ENCODE measurements around the gene IQCH.

Gene IQCH

DNA sequence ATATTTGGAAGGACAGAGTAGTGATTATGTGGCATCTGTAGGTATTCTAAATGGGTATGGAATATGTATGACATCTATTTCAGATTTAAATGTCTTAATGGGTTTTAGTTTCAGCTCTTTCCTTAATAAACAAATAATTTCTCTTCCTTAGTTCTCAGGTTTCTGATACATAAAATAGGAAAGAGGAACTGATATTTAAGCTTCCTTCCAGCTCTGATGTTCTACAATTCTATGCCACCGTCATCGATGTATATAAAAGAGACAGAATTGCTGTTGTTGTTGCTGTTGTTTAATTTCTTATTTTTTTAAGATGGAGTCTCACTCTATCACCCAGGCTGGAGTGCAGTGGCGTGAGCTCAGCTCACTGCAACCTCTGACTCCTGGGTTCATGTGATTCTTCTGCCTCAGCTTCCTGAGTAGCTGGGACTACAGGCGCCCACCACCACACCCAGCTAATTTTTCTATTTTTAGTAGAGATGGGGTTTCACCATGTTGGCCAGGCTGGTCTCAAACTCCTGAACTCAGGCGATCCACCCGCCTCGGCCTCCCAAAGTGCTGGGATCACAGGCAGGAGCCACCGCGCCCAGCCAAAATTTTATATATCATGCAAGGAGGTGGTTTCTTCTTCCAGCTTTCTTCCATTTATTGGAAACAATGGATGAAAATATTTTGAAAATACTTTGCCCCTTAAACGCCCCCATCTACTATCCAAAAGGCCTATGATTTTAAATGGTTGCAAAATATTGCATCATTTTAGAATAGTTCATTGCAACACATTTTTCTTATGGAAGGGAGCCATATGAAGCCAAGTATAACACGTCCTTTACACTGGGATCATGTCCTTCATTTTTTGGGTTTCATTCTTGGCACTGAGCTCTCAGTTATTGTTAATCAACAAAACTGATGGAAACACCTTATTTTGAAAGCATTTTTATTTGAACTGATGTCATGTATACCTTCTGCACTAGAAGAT lies 252.5 kb downstream of the IQCH start:
- H3K9me3 ChIP-seq = no peaks in the 10 kb centered on the region

DNA sequence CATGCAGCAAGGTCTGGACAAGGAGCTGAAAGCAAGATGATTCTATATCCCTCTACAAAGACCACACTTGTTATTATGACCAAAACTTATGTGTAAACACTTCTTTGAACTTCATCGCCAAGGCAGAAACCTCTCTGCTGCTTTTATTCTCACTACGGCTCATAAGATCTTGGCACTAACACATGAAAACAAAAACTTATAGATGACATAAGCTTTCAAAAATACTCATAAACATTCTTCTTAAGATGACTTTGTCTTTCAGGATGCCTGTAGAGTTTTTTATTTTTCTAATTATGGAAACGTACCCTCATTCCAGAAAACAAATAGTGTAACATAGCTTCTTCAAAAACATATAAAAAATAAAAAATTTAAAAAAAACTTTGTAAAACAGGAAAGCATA lies 253.8 kb downstream of the IQCH start:
- Histone ChIP-seq H3K9me3 (no peaks in the 10 kb centered on the region), H3K4me1 (ENCODE audit: control insufficient read depth in 1 of 2, insufficient read depth in 1 of 2, low read depth in 1 of 2, low read length in 1 of 2) (no peaks in the 10 kb centered on the region), H3K4me3 (ENCODE audit: low read depth in 1 of 2, low read length in 1 of 2) (no peak overlapping the region), H3K36me3 (no peaks in the 10 kb centered on the region), H3K27ac (no peak overlapping the region), H3K27me3 (no peaks in the 10 kb centered on the region)
- TF ChIP-seq, protein P1, sequence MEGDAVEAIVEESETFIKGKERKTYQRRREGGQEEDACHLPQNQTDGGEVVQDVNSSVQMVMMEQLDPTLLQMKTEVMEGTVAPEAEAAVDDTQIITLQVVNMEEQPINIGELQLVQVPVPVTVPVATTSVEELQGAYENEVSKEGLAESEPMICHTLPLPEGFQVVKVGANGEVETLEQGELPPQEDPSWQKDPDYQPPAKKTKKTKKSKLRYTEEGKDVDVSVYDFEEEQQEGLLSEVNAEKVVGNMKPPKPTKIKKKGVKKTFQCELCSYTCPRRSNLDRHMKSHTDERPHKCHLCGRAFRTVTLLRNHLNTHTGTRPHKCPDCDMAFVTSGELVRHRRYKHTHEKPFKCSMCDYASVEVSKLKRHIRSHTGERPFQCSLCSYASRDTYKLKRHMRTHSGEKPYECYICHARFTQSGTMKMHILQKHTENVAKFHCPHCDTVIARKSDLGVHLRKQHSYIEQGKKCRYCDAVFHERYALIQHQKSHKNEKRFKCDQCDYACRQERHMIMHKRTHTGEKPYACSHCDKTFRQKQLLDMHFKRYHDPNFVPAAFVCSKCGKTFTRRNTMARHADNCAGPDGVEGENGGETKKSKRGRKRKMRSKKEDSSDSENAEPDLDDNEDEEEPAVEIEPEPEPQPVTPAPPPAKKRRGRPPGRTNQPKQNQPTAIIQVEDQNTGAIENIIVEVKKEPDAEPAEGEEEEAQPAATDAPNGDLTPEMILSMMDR (IDR thresholded peaks at IDR 0.05) = no peak

More for the DNA sequence above, 252.5 kb downstream of the IQCH start:
- TF ChIP-seq, protein P1 (IDR thresholded peaks at IDR 0.05) = no peak
- no peak overlapping the region for H3K27ac ChIP-seq
- no peaks in the 10 kb centered on the region for H3K27me3 ChIP-seq
- H3K4me3 ChIP-seq (ENCODE audit: low read depth in 1 of 2, low read length in 1 of 2) = no peak overlapping the region
- H3K36me3 ChIP-seq = no peaks in the 10 kb centered on the region
- no peaks in the 10 kb centered on the region for H3K4me1 ChIP-seq (ENCODE audit: control insufficient read depth in 1 of 2, insufficient read depth in 1 of 2, low read depth in 1 of 2, low read length in 1 of 2)

DNA sequence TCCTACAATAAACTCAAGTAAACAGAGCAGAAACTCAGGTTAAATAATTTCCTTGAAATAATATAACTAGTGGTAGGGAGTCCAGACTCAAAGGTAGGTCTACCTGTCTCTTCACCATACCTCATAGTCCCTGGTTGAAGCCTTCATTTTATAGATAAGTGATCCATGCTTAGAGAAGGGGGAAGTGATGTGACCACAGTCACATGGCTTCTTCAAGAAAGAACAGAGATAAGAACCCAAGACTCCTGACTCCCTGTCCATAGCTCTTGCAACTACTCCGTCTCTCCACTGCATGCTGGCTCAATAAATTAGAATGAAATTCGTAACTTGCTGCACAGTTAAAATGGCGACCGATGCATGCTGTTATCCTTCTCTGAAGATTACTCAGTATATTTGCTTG lies 255.3 kb downstream of the IQCH start:
- H3K27ac ChIP-seq = no peak overlapping the region
- TF ChIP-seq, protein P1 (IDR thresholded peaks at IDR 0.05) = no peak
- no peaks in the 10 kb centered on the region for H3K9me3 ChIP-seq
- H3K36me3 ChIP-seq = no peaks in the 10 kb centered on the region
- no peaks in the 10 kb centered on the region for H3K4me1 ChIP-seq (ENCODE audit: control insufficient read depth in 1 of 2, insufficient read depth in 1 of 2, low read depth in 1 of 2, low read length in 1 of 2)
- H3K27me3 ChIP-seq = no peaks in the 10 kb centered on the region
- no peak overlapping the region for H3K4me3 ChIP-seq (ENCODE audit: low read depth in 1 of 2, low read length in 1 of 2)

DNA sequence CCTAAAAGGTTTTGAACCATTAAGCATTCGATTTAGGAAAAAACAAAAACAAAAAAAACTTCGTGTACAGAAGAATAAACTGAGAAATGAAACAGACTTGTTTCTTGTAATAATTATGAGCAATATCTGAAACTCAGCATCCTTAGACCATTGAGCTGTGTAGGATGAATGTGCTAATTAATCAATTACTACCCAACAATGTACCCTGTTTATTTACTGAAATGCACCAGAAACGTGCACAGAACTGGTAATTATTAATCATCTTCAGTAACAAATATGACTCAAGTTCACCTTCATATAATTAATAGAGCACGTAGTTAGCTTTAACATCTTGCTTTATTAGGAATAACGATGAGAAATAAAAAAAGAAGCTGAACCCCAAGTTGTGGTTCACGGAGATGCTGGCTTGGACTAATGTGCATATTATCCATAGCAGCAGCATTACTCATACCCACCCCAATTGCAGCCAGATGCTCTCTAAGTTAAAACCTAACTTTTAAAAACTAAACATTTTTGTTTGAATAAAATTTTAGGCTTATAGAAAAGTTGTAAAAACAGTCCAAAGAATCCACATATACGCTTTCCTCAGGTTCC lies 256.1 kb downstream of the IQCH start:
- Histone ChIP-seq H3K27ac (no peak overlapping the region), H3K4me1 (ENCODE audit: control insufficient read depth in 1 of 2, insufficient read depth in 1 of 2, low read depth in 1 of 2, low read length in 1 of 2) (no peaks in the 10 kb centered on the region), H3K4me3 (ENCODE audit: low read depth in 1 of 2, low read length in 1 of 2) (no peak overlapping the region), H3K27me3 (no peaks in the 10 kb centered on the region), H3K36me3 (no peaks in the 10 kb centered on the region), H3K9me3 (no peaks in the 10 kb centered on the region)
- TF ChIP-seq, protein P1 (IDR thresholded peaks at IDR 0.05) = no peak

DNA sequence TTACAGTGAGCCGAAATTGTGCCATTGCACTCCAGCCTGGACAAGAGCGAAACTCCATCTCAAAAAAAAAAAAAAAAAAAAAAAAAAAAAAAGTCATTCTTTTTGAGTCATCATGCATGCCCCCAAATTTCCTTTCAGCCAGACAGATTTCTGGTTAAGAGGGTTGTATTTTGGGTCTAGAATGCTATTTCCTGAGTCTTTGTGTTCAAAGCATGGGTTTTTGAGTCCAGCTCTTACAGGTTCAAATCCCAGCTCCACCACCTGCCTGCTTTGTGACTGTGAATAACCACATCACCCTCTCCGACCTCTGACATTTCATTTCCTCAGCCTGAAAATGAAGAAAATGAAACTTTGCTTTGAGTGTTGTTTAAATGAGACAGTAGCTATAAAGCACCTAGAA lies 257.0 kb downstream of the IQCH start:
- Histone ChIP-seq H3K27ac (no peak overlapping the region), H3K36me3 (no peaks in the 10 kb centered on the region), H3K4me3 (ENCODE audit: low read depth in 1 of 2, low read length in 1 of 2) (no peak overlapping the region), H3K4me1 (ENCODE audit: control insufficient read depth in 1 of 2, insufficient read depth in 1 of 2, low read depth in 1 of 2, low read length in 1 of 2) (no peaks in the 10 kb centered on the region), H3K27me3 (no peaks in the 10 kb centered on the region), H3K9me3 (no peaks in the 10 kb centered on the region)
- TF ChIP-seq, protein P1 (IDR thresholded peaks at IDR 0.05) = no peak

Data from neutrophil (primary cell).